OCI-LY3 (cell line): ENCODE results near the gene RAB5B.

Experiments used
- EZH2phosphoT487 ChIP-seq: fragments of 200-600 bp; shearing (Covaris generic); IDR thresholded peaks from 2 replicates; pipeline ENCODE4 v1.6.1; 2018; ENCODE audit warnings: antibody characterized with exemption, mixed run types, low read depth
- TF ChIP-seq, protein P1 (sequence below): fragments of 200-600, 300-600 bp; sonication (generic); IDR thresholded peaks from 2 replicates; pipeline ENCODE4 v1.5.1; 2014; ENCODE audit warnings: antibody characterized with exemption, low read length, low read depth

DNA sequence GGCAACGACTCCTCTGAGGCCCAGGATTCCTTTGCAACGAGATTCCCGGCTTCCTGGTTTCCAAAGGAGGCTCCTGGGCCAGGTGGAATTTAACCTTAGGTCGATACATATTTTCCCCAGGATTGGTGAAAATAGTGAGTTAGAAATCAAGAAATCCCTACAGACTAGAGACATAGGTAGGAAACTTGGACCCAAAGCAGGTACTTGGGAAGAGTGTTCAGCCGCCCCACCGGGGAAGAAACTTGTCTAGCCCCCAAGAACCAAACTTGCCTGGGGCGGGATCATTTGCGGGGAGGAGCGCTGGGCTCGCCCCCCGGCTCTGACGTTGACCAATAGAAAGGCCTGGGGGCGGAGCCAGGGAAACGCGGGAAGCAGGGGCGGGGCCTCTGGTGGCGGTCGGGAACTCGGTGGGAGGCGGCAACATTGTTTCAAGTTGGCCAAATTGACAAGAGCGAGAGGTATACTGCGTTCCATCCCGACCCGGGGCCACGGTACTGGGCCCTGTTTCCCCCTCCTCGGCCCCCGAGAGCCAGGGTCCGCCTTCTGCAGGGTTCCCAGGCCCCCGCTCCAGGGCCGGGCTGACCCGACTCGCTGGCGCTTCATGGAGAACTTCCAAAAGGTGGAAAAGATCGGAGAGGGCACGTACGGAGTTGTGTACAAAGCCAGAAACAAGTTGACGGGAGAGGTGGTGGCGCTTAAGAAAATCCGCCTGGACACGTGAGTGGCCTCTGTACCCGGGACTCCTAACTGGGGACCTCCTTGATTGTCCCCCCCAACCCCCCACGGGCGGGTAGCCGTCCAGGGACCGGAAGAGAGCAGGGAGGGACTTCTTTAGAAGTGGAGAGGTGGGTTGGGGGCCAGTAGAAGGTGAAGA lies 7.2 kb upstream of the RAB5B start, which contains the start of gene CDK2:
- TF ChIP-seq, protein P1, sequence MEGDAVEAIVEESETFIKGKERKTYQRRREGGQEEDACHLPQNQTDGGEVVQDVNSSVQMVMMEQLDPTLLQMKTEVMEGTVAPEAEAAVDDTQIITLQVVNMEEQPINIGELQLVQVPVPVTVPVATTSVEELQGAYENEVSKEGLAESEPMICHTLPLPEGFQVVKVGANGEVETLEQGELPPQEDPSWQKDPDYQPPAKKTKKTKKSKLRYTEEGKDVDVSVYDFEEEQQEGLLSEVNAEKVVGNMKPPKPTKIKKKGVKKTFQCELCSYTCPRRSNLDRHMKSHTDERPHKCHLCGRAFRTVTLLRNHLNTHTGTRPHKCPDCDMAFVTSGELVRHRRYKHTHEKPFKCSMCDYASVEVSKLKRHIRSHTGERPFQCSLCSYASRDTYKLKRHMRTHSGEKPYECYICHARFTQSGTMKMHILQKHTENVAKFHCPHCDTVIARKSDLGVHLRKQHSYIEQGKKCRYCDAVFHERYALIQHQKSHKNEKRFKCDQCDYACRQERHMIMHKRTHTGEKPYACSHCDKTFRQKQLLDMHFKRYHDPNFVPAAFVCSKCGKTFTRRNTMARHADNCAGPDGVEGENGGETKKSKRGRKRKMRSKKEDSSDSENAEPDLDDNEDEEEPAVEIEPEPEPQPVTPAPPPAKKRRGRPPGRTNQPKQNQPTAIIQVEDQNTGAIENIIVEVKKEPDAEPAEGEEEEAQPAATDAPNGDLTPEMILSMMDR, result no peak
- TF ChIP-seq EZH2phosphoT487, result no peak
